HCT116 (cell line): ENCODE data around the gene PAQR7.

ENCODE experiments used
- EZH2 ChIP-seq: fragments of 200-600 bp; sonication (generic); IDR thresholded peaks from 2 replicates; pipeline ENCODE4 v1.6.1; 2017; ENCODE audit warnings: antibody characterized with exemption, mixed run types
- JUND ChIP-seq: IDR thresholded peaks from 2 replicates; pipeline ENCODE4 v1.6.1; 2012
- POLR2A ChIP-seq: IDR thresholded peaks from 2 replicates; pipeline ENCODE4 v1.7.0; 2011; ENCODE audit warnings: borderline replicate concordance; ENCODE audit not compliant: insufficient read depth, insufficient read length; ENCODE audit errors: extremely low read depth
- RAD21 ChIP-seq: IDR thresholded peaks from 2 replicates; pipeline ENCODE4 v1.6.1; 2012; ENCODE audit warnings: low read depth, mild to moderate bottlenecking
- YY1 ChIP-seq: IDR thresholded peaks from 2 replicates; pipeline ENCODE4 v1.6.1; 2011; ENCODE audit warnings: low read length, low read depth, moderate library complexity, mild to moderate bottlenecking; ENCODE audit not compliant: insufficient replicate concordance; ENCODE audit errors: extremely low read depth
- ZFX ChIP-seq: fragments of 450-650 bp; IDR thresholded peaks from 2 replicates; pipeline ENCODE4 v1.6.1; 2017
- ZNF274 ChIP-seq: fragments of 200-500 bp; sonication (Bioruptor generic); IDR thresholded peaks from 2 replicates; pipeline ENCODE4 v1.6.1; 2014; ENCODE audit warnings: mild to moderate bottlenecking, low read depth, low read length, inconsistent platforms
- TF ChIP-seq, protein P1 (sequence below), 3 experiments: fragments of 200-600 bp in 1 of 3; sonication (generic) in 1 of 3; IDR thresholded peaks in 2 of 3; conservative IDR thresholded peaks in 1 of 3; 2 replicates each; pipeline ENCODE4 v1.5.1; 2012 to 2017; ENCODE audit warnings: low read depth in 2 of 3, low read length in 2 of 3, antibody characterized with exemption in 1 of 3, borderline replicate concordance in 1 of 3, control low read depth in 1 of 3, mild to moderate bottlenecking in 1 of 3, mixed read lengths in 1 of 3, mixed run types in 1 of 3, moderate library complexity in 1 of 3; ENCODE audit not compliant: insufficient read depth in 1 of 3
- TF ChIP-seq, protein P2 (sequence below): IDR thresholded peaks from 2 replicates; pipeline ENCODE4 v1.6.1; 2011; ENCODE audit warnings: mild to moderate bottlenecking, low read length, moderate library complexity; ENCODE audit not compliant: insufficient replicate concordance; ENCODE audit errors: extremely low read depth
- TF ChIP-seq, protein P3 (sequence below): IDR thresholded peaks from 2 replicates; pipeline ENCODE4 v1.6.1; 2012; ENCODE audit warnings: low read depth

DNA sequence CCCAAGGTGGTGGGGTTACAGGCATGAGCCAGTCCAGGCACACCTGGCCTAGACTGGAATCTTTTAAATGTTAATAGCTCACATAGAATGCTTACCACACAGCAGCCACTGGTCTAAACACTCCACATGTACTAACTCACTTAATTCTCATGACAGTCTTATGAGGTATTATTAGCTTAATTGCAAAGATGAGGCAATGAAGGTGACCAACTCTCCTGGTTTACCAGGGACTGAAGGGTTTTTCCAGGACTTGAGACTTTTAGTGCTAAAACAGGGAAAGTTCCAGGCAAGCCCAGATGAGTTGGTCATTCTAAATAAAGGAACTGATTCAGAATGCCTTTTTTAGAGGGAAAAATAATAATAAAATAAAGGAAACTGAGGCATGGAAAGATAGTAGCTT is 37.7 kb upstream of the PAQR7 start:
- TF ChIP-seq YY1 (no peak), POLR2A (no peak), ZNF274 (no peak), JUND (no peak), RAD21 (no peak), ZFX (no peak), EZH2 (no peak)
- TF ChIP-seq, protein P1, sequence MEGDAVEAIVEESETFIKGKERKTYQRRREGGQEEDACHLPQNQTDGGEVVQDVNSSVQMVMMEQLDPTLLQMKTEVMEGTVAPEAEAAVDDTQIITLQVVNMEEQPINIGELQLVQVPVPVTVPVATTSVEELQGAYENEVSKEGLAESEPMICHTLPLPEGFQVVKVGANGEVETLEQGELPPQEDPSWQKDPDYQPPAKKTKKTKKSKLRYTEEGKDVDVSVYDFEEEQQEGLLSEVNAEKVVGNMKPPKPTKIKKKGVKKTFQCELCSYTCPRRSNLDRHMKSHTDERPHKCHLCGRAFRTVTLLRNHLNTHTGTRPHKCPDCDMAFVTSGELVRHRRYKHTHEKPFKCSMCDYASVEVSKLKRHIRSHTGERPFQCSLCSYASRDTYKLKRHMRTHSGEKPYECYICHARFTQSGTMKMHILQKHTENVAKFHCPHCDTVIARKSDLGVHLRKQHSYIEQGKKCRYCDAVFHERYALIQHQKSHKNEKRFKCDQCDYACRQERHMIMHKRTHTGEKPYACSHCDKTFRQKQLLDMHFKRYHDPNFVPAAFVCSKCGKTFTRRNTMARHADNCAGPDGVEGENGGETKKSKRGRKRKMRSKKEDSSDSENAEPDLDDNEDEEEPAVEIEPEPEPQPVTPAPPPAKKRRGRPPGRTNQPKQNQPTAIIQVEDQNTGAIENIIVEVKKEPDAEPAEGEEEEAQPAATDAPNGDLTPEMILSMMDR (IDR thresholded peaks at IDR 0.05 in 2 of 3, conservative IDR thresholded peaks at IDR 0.05 in 1 of 3; ENCODE audit: borderline replicate concordance in 1 of 3, insufficient read depth in 1 of 3, low read depth in 2 of 3, low read length in 2 of 3): no peak
- TF ChIP-seq, protein P2, sequence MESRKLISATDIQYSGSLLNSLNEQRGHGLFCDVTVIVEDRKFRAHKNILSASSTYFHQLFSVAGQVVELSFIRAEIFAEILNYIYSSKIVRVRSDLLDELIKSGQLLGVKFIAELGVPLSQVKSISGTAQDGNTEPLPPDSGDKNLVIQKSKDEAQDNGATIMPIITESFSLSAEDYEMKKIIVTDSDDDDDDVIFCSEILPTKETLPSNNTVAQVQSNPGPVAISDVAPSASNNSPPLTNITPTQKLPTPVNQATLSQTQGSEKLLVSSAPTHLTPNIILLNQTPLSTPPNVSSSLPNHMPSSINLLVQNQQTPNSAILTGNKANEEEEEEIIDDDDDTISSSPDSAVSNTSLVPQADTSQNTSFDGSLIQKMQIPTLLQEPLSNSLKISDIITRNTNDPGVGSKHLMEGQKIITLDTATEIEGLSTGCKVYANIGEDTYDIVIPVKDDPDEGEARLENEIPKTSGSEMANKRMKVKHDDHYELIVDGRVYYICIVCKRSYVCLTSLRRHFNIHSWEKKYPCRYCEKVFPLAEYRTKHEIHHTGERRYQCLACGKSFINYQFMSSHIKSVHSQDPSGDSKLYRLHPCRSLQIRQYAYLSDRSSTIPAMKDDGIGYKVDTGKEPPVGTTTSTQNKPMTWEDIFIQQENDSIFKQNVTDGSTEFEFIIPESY: no peak
- TF ChIP-seq, protein P3, sequence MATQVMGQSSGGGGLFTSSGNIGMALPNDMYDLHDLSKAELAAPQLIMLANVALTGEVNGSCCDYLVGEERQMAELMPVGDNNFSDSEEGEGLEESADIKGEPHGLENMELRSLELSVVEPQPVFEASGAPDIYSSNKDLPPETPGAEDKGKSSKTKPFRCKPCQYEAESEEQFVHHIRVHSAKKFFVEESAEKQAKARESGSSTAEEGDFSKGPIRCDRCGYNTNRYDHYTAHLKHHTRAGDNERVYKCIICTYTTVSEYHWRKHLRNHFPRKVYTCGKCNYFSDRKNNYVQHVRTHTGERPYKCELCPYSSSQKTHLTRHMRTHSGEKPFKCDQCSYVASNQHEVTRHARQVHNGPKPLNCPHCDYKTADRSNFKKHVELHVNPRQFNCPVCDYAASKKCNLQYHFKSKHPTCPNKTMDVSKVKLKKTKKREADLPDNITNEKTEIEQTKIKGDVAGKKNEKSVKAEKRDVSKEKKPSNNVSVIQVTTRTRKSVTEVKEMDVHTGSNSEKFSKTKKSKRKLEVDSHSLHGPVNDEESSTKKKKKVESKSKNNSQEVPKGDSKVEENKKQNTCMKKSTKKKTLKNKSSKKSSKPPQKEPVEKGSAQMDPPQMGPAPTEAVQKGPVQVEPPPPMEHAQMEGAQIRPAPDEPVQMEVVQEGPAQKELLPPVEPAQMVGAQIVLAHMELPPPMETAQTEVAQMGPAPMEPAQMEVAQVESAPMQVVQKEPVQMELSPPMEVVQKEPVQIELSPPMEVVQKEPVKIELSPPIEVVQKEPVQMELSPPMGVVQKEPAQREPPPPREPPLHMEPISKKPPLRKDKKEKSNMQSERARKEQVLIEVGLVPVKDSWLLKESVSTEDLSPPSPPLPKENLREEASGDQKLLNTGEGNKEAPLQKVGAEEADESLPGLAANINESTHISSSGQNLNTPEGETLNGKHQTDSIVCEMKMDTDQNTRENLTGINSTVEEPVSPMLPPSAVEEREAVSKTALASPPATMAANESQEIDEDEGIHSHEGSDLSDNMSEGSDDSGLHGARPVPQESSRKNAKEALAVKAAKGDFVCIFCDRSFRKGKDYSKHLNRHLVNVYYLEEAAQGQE: no peak
